ENCODE results near the gene KXD1. TPM values are rescaled to one million over a fixed set of nuclear protein-coding genes. Genes with fewer than 3 reads are reported as not detected.
"Not testable (repeated sequence)": the region's sequence is repeated elsewhere in the genome, so short reads cannot be mapped to it uniquely, and the experiment has no call there.

Gene KXD1
- total and polyA plus RNA-seq, 2 experiments from 2014 or later: 110 to 129 TPM

DNA sequence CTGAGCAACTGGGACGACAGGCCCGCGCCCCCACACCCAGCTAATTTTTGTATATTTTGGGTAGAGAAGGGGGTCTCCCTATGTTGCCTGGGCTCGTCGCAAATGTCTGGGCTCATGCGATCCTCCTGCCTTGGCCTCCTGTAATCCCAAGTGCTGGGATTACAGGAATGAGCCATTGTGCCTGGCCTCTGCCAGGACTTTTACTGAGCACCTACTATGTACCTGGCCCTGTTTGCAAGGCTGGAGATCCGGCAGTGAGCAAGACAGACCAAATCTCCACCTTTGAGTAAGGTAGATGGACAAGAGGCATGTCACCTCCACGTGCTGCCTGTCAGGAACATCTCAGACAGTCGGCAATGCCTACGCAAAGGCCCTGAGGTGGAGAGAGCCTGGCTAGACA lies 21.2 kb upstream of the KXD1 start:
- Histone ChIP-seq H3K27ac (no peak overlapping the region), H3K79me2 (ENCODE audit: insufficient read depth) (peaks cover 20% of the 10 kb centered on the region), H3K4me3 (no peak overlapping the region), H4K20me1 (ENCODE audit: insufficient read depth) (no peaks in the 10 kb centered on the region), H3K9ac (no peak overlapping the region), H3K9me2 (ENCODE audit: insufficient read depth) (no peaks in the 10 kb centered on the region), H3K36me3 (ENCODE audit: low read depth) (peaks cover 4% of the 10 kb centered on the region; the same call in 1 of the 2 replicates), H2AFZ (no peak overlapping the region), H3K4me1 (ENCODE audit: insufficient read depth) (0 out of 2 replicates have a peak, but pooled peaks cover 1% of the 10 kb centered on the region), H3K27me3 (replicated peaks; ENCODE audit: insufficient read depth) (no peaks in the 10 kb centered on the region), H3K4me2 (ENCODE audit: unreplicated experiment) (no peak overlapping the region), H3F3A (ENCODE audit: insufficient read depth) (0 out of 2 replicates have a peak, but pooled peaks cover 1% of the 10 kb centered on the region), H3K9me3 (ENCODE audit: low read depth) (no peaks in the 10 kb centered on the region)
- DNase-seq: no peak
- TF ChIP-seq EZH2phosphoT487 (IDR thresholded peaks at IDR 0.05; ENCODE audit: insufficient read depth, low read depth) (no peak), EZH2 (IDR thresholded peaks at IDR 0.05; ENCODE audit: insufficient read depth, poor library complexity, severe bottlenecking) (no peak)
- in situ Hi-C loops (cut with MboI): no loop called here
- 98 to 99% methylated on average over 10 of the region's 10 CpGs for WGBS, 2 experiments (ENCODE audit: low coverage in 1 of 2, low lambda C conversion rate in 2 of 2, missing lambda C conversion rate in 2 of 2)

DNA sequence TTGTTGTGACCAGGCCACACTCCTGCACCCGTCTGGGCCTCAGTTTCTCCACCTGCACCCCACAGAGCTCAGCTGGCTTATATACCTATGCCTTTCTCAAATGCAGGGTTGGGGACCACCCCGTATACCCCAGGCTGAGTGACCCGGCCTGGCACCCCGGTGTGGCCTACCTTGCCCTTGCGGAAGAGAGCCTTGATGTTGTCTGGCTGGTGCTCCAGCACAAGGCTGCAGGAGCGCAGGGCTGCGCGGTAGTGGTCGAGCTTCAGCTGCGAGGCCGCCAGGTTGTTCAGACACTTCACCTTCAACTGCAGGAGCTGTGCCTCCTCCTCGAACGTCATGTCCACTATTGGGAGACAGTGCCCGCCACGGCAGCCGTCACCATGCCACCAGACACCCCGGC lies 20.2 kb upstream of the KXD1 start:
- no peaks in the 10 kb centered on the region for H3K27me3 ChIP-seq (replicated peaks; ENCODE audit: insufficient read depth)
- no peaks in the 10 kb centered on the region for H4K20me1 ChIP-seq (ENCODE audit: insufficient read depth)
- H3K36me3 ChIP-seq (ENCODE audit: low read depth): peaks cover 3% of the 10 kb centered on the region; the same call in 1 of the 2 replicates
- peaks cover 30% of the 10 kb centered on the region for H3K79me2 ChIP-seq (ENCODE audit: insufficient read depth)
- no peak for DNase-seq
- TF ChIP-seq EZH2phosphoT487 (IDR thresholded peaks at IDR 0.05; ENCODE audit: insufficient read depth, low read depth) (no peak), EZH2 (IDR thresholded peaks at IDR 0.05; ENCODE audit: insufficient read depth, poor library complexity, severe bottlenecking) (no peak)
- no peak overlapping the region for H3K4me3 ChIP-seq
- in situ Hi-C loops (cut with MboI): no loop called here
- no peak overlapping the region for H3K27ac ChIP-seq
- 0 out of 2 replicates have a peak, but pooled peaks cover 8% of the 10 kb centered on the region for H3F3A ChIP-seq (ENCODE audit: insufficient read depth)
- H3K9ac ChIP-seq: no peak overlapping the region
- H3K4me2 ChIP-seq (ENCODE audit: unreplicated experiment): no peak overlapping the region
- no peaks in the 10 kb centered on the region for H3K9me3 ChIP-seq (ENCODE audit: low read depth)
- H2AFZ ChIP-seq: no peak overlapping the region
- H3K9me2 ChIP-seq (ENCODE audit: insufficient read depth): no peaks in the 10 kb centered on the region
- WGBS, 2 experiments (ENCODE audit: low coverage in 1 of 2, low lambda C conversion rate in 2 of 2, missing lambda C conversion rate in 2 of 2): 92 to 95% methylated on average over 14 to 17 of the region's 17 CpGs
- peaks cover 11% of the 10 kb centered on the region for H3K4me1 ChIP-seq (ENCODE audit: insufficient read depth)

- Histone ChIP-seq H3K79me2 (ENCODE audit: insufficient read depth) (peaks cover 33% of the 10 kb centered on the region), H3K27me3 (replicated peaks; ENCODE audit: insufficient read depth) (no peaks in the 10 kb centered on the region), H4K20me1 (ENCODE audit: insufficient read depth) (no peaks in the 10 kb centered on the region), H3K27ac (no peak overlapping the region), H3K36me3 (ENCODE audit: low read depth) (no peaks in the 10 kb centered on the region; the same call in 1 of the 2 replicates), H3K4me1 (ENCODE audit: insufficient read depth) (peaks cover 11% of the 10 kb centered on the region), H3F3A (ENCODE audit: insufficient read depth) (0 out of 2 replicates have a peak, but pooled peaks cover 8% of the 10 kb centered on the region), H3K4me2 (ENCODE audit: unreplicated experiment) (no peak overlapping the region), H2AFZ (no peak overlapping the region), H3K9me3 (ENCODE audit: low read depth) (no peaks in the 10 kb centered on the region), H3K9ac (no peak overlapping the region), H3K9me2 (ENCODE audit: insufficient read depth) (no peaks in the 10 kb centered on the region), H3K4me3 (no peak overlapping the region)
- in situ Hi-C loops (cut with MboI): no loop called here
- TF ChIP-seq EZH2 (IDR thresholded peaks at IDR 0.05; ENCODE audit: insufficient read depth, poor library complexity, severe bottlenecking) (no peak), EZH2phosphoT487 (IDR thresholded peaks at IDR 0.05; ENCODE audit: insufficient read depth, low read depth) (no peak)
- DNase-seq: no peak
- WGBS, 2 experiments (ENCODE audit: low coverage in 1 of 2, low lambda C conversion rate in 2 of 2, missing lambda C conversion rate in 2 of 2): 90 to 93% methylated on average over 21 to 22 of the region's 22 CpGs
Observed at GRCh38 chr19:18538115-18538514, 19.6 kb upstream of the KXD1 start.

- Histone ChIP-seq H2AFZ (no peak overlapping the region), H4K20me1 (ENCODE audit: insufficient read depth) (no peaks in the 10 kb centered on the region), H3K4me3 (no peak overlapping the region), H3K9ac (no peak overlapping the region), H3K36me3 (ENCODE audit: low read depth) (no peaks in the 10 kb centered on the region; the same call in 1 of the 2 replicates), H3K27me3 (replicated peaks; ENCODE audit: insufficient read depth) (no peaks in the 10 kb centered on the region), H3K9me3 (ENCODE audit: low read depth) (no peaks in the 10 kb centered on the region), H3K79me2 (ENCODE audit: insufficient read depth) (peaks cover 33% of the 10 kb centered on the region), H3K9me2 (ENCODE audit: insufficient read depth) (no peaks in the 10 kb centered on the region), H3K27ac (no peak overlapping the region), H3K4me1 (ENCODE audit: insufficient read depth) (peaks cover 16% of the 10 kb centered on the region), H3F3A (ENCODE audit: insufficient read depth) (0 out of 2 replicates have a peak, but pooled peaks cover 8% of the 10 kb centered on the region), H3K4me2 (ENCODE audit: unreplicated experiment) (no peak overlapping the region)
- WGBS, 2 experiments (ENCODE audit: low coverage in 1 of 2, low lambda C conversion rate in 2 of 2, missing lambda C conversion rate in 2 of 2): 97% methylated on average over 9 to 19 of the region's 19 CpGs
- in situ Hi-C loops (cut with MboI): no loop called here
- TF ChIP-seq EZH2 (IDR thresholded peaks at IDR 0.05; ENCODE audit: insufficient read depth, poor library complexity, severe bottlenecking) (no peak), EZH2phosphoT487 (IDR thresholded peaks at IDR 0.05; ENCODE audit: insufficient read depth, low read depth) (no peak)
- no peak for DNase-seq
Observed at GRCh38 chr19:18539372-18539771, 18.3 kb upstream of the KXD1 start.

DNA sequence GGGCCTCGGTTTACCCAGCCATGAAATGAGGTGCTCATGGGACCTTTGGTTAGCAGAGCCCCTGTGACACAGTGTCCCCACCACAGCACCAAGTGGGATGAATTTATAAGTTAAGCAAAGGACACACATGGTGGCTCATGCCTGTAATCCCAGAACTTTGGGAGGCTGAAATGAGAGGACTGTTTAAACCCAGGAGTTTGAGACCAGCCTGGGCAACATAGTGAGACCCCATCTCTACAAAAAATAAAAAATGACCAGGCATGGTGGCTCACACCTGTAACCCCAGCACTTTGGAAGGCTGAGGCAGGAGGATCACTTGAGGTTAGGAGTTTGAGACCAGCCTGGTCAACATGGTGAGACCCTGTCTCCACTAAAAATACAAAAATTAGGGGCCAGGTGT lies 17.5 kb upstream of the KXD1 start:
- H3K27ac ChIP-seq; H3K4me2 ChIP-seq (ENCODE audit: unreplicated experiment); H3K9me3 ChIP-seq (ENCODE audit: low read depth); in situ Hi-C loops (cut with MboI); H2AFZ ChIP-seq; H4K20me1 ChIP-seq (ENCODE audit: insufficient read depth); H3K4me3 ChIP-seq; H3K27me3 ChIP-seq (replicated peaks; ENCODE audit: insufficient read depth); H3F3A ChIP-seq (ENCODE audit: insufficient read depth); H3K9me2 ChIP-seq (ENCODE audit: insufficient read depth); DNase-seq; H3K36me3 ChIP-seq (ENCODE audit: low read depth); H3K9ac ChIP-seq: not testable (repeated sequence)
- WGBS, 2 experiments (ENCODE audit: low coverage in 1 of 2, low lambda C conversion rate in 2 of 2, missing lambda C conversion rate in 2 of 2): 90 to 100% methylated on average over 1 of the region's 1 CpG
- Histone ChIP-seq H3K79me2 (ENCODE audit: insufficient read depth) (peaks cover 33% of the 10 kb centered on the region), H3K4me1 (ENCODE audit: insufficient read depth) (peaks cover 16% of the 10 kb centered on the region)
